GM12878 (cell line): ENCODE data around the gene NFATC2. TPM values are rescaled to one million over a fixed set of nuclear protein-coding genes. Genes with fewer than 3 reads are reported as not detected.

Source experiments
- ATAC-seq: fragments of 200-7000 bp; cut with Tn5 transposase; 3 replicates; pipeline ENCODE4 v1.9.1; 2020; ENCODE audit warnings: mild to moderate bottlenecking, moderate library complexity
- BruUV-seq: library from RNA; stranded (reverse); fragments of 400-500 nt; replicated peaks from 2 replicates; lab custom pipeline; 2021; lab: Mats Ljungman, UMichigan
- CTCF ChIA-PET: fragments of 300-600 bp; sonication (Branson Sonifier 250); formaldehyde crosslinking; extraction: SDS; loops from one replicate; lab custom pipeline; 2021; ENCODE audit warnings: inconsistent platforms; lab: Yijun Ruan, JAX
- POLR2A ChIA-PET: fragments of 350-600 bp; formaldehyde crosslinking; extraction: SDS; loops from one replicate; lab custom pipeline; 2021; ENCODE audit warnings: inconsistent platforms; lab: Charles Lee
- RAD21 ChIA-PET: fragments of 300-600 bp; sonication (Branson Sonifier 250); formaldehyde crosslinking; loops from one replicate; lab custom pipeline; 2023; ENCODE audit warnings: antibody characterized with exemption; ENCODE audit not compliant: unreplicated experiment; lab: Charles Lee
- SMC1A ChIA-PET: fragments of 300-600 bp; sonication (Branson Sonifier 250); formaldehyde crosslinking; loops from one replicate; lab custom pipeline; 2023; ENCODE audit not compliant: unreplicated experiment, uncharacterized antibody; lab: Charles Lee
- DNase-seq: peaks from one replicate; pipeline ENCODE4 v3.0.0-alpha.2; 2011; ENCODE audit warnings: low read depth, low spot score
- FAIRE-seq: peaks from 3 replicates; lab custom pipeline; 2011; peaks lifted over from hg19 to GRCh38; lab: Jason Lieb, UNC
- H2AFZ ChIP-seq: 2 replicates; pipeline ENCODE4 v1.6.0; 2011; ENCODE audit warnings: low read depth, low read length, control low read depth; ENCODE audit not compliant: control insufficient read depth
- H3K27ac ChIP-seq: 2 replicates; pipeline ENCODE4 v1.5.1; 2011; ENCODE audit warnings: control low read depth; ENCODE audit not compliant: control insufficient read depth, insufficient read depth
- H3K27me3 ChIP-seq, 2 experiments: replicated peaks in 1 of 2; 2 replicates each; pipeline versions ENCODE4 v1.6.0 to v1.6.1; 2011; ENCODE audit warnings: low read length in 1 of 2; ENCODE audit not compliant: control insufficient read depth in 2 of 2, insufficient read depth in 2 of 2
- H3K36me3 ChIP-seq, 2 experiments: 2 replicates each; pipeline ENCODE4 v1.5.1; 2011; ENCODE audit warnings: low read length in 1 of 2; ENCODE audit not compliant: control insufficient read depth in 2 of 2, insufficient read depth in 2 of 2
- H3K4me1 ChIP-seq: 2 replicates; pipeline ENCODE4 v1.6.1; 2011; ENCODE audit warnings: mild to moderate bottlenecking, low read length, moderate library complexity, mixed read lengths; ENCODE audit not compliant: control insufficient read depth, insufficient read depth
- H3K4me2 ChIP-seq: 2 replicates; pipeline ENCODE4 v1.6.0; 2011; ENCODE audit warnings: control low read depth; ENCODE audit not compliant: control insufficient read depth, insufficient read depth
- H3K4me3 ChIP-seq: fragments of 200-600 bp; sonication (generic); 2 replicates; pipeline ENCODE4 v1.5.1; 2016
- H3K79me2 ChIP-seq: 2 replicates; pipeline ENCODE4 v1.6.0; 2011; ENCODE audit warnings: low read length; ENCODE audit not compliant: control insufficient read depth, insufficient read depth
- H3K9ac ChIP-seq: 2 replicates; pipeline ENCODE4 v1.8.0; 2011; ENCODE audit warnings: low read length, control low read depth, mixed read lengths; ENCODE audit not compliant: control insufficient read depth, insufficient read depth
- H3K9me3 ChIP-seq: replicated peaks from 3 replicates; pipeline ENCODE4 v1.5.1; 2011; ENCODE audit warnings: mild to moderate bottlenecking, low read length; ENCODE audit not compliant: control insufficient read depth, insufficient read depth
- H4K20me1 ChIP-seq: 2 replicates; pipeline ENCODE4 v1.6.0; 2011; ENCODE audit not compliant: control insufficient read depth, insufficient read depth
- IRF3 ChIP-seq: fragments of 450-650 bp; IDR thresholded peaks from 2 replicates; pipeline ENCODE4 v1.6.1; 2014; ENCODE audit warnings: mild to moderate bottlenecking
- JUND ChIP-seq: IDR thresholded peaks from 2 replicates; pipeline ENCODE4 v1.6.1; 2012; ENCODE audit warnings: low read depth, mild to moderate bottlenecking, low read length, improper control_type of control experiment, moderate library complexity
- MTA2 ChIP-seq: fragments of 450-650 bp; IDR thresholded peaks from 2 replicates; pipeline ENCODE4 v1.6.1; 2016; ENCODE audit warnings: low read depth, mild to moderate bottlenecking, moderate library complexity
- TBL1XR1 ChIP-seq: IDR thresholded peaks from 2 replicates; pipeline ENCODE4 v1.6.1; 2012; ENCODE audit warnings: low read depth, low read length, improper control_type of control experiment
- WGBS: methylation state at CpG from one replicate; pipeline ENCODE4 v1.1.6; 2016; ENCODE audit warnings: low lambda C conversion rate; ENCODE audit not compliant: insufficient replicate concordance, insufficient coverage; ENCODE audit errors: missing lambda C conversion rate; 5-methylcytosine and 5-hydroxymethylcytosine counted together
- in situ Hi-C: fragments of 300-500 bp; cut with MboI; formaldehyde crosslinking; loops from 9 replicates; pipeline ENCODE4 v1.14.3; 2018; ENCODE audit warnings: mixed read lengths
- intact Hi-C: fragments of 100-400 bp; cut with micrococcal nuclease; formaldehyde crosslinking; loops from one replicate; pipeline ENCODE4 v1.14.2; 2022; ENCODE audit not compliant: unreplicated experiment
- polyA plus RNA-seq, 11 experiments: library from polyadenylated mRNA; depleted of rRNA in 4 of 11; unstranded in 6 of 11; stranded (reverse) in 5 of 11; fragments of >200 nt; fragmentation: Nextera tagmentation in 4 of 11; fragmentation: Illumina TruSeq in 1 of 11; extraction: Ambion mirVana in 4 of 11; extraction: Trizol in 1 of 11; gene quantifications; 1 replicate in 1 of 11; 2 replicates in 10 of 11; pipeline versions ENCODE4 v1.2.1 to v1.2.3, GENCODE V29; 2011 to 2016; ENCODE audit warnings: inconsistent platforms in 2 of 11, missing spikeins in 2 of 11, low read depth in 1 of 11
- total RNA-seq, 4 experiments: library from RNA; depleted of rRNA in 3 of 4; stranded (reverse); fragments of >200 nt in 3 of 4; fragmentation: Illumina TruSeq in 1 of 4; extraction: Trizol in 1 of 4; gene quantifications; 2 replicates each; pipeline versions ENCODE4 v1.2.1 to v1.2.3, GENCODE V29; 2013 to 2021
- TF ChIP-seq, protein P1 (sequence below), 3 experiments: IDR thresholded peaks in 2 of 3; conservative IDR thresholded peaks in 1 of 3; 2 replicates each; pipeline ENCODE4 v1.5.1; 2011; ENCODE audit warnings: low read depth in 3 of 3, low read length in 3 of 3, mild to moderate bottlenecking in 3 of 3, control low read depth in 2 of 3, moderate library complexity in 2 of 3, inconsistent platforms in 1 of 3, mixed read lengths in 1 of 3; ENCODE audit not compliant: control insufficient read depth in 2 of 3, insufficient read depth in 1 of 3; ENCODE audit errors: extremely low read depth in 1 of 3

Gene NFATC2
- total and polyA plus RNA-seq, 10 of the 15 experiments (the other 5 are each of a cell fraction or from before 2014, with no cell fraction given) = 3.3 to 20.0 (median 7.3) TPM

GRCh38 chr20:51562332-51563173 lies 20.0 kb upstream of the NFATC2 start:
- peaks cover 13 to 33% of the 10 kb centered on the region in 2 experiments for H3K27me3 ChIP-seq
- intact Hi-C loops (no loop called here), in situ Hi-C loops (no loop called here)
- no peak for TF ChIP-seq JUND
- TF ChIP-seq, protein P1, sequence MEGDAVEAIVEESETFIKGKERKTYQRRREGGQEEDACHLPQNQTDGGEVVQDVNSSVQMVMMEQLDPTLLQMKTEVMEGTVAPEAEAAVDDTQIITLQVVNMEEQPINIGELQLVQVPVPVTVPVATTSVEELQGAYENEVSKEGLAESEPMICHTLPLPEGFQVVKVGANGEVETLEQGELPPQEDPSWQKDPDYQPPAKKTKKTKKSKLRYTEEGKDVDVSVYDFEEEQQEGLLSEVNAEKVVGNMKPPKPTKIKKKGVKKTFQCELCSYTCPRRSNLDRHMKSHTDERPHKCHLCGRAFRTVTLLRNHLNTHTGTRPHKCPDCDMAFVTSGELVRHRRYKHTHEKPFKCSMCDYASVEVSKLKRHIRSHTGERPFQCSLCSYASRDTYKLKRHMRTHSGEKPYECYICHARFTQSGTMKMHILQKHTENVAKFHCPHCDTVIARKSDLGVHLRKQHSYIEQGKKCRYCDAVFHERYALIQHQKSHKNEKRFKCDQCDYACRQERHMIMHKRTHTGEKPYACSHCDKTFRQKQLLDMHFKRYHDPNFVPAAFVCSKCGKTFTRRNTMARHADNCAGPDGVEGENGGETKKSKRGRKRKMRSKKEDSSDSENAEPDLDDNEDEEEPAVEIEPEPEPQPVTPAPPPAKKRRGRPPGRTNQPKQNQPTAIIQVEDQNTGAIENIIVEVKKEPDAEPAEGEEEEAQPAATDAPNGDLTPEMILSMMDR (IDR thresholded peaks at IDR 0.05 in 2 of 3, conservative IDR thresholded peaks at IDR 0.05 in 1 of 3; ENCODE audit: control insufficient read depth in 2 of 3, extremely low read depth in 1 of 3, insufficient read depth in 1 of 3, low read depth in 3 of 3, low read length in 3 of 3) = peak in 1 of 3 experiments; percentile 14; a peak in 1 of 6 replicates
- ChIA-PET POLR2A (no interaction called here), RAD21 (no interaction called here), CTCF (interaction anchor here (1.3 kb wide), 1 partner anchor 176 kb away, joined by 4 read pairs; no protein-coding TSS in a partner anchor), SMC1A (no interaction called here)
- no peaks in the 10 kb centered on the region; the same call in 1 of the 2 replicates for H3K4me1 ChIP-seq
- H3K4me2 ChIP-seq = peak overlapping the region; percentile 70
- WGBS = 15% methylated on average over 54 of the region's 76 CpGs
- DNase-seq = no peak
- BruUV-seq = no TSS peak
- H3K9me3 ChIP-seq = no peaks in the 10 kb centered on the region
- peak overlapping the region; percentile 22; the same call in 1 of the 2 replicates for H3K4me3 ChIP-seq
- H3K27ac ChIP-seq = no peak overlapping the region
- H2AFZ ChIP-seq = no peak overlapping the region; the same call in 1 of the 2 replicates
- H3K36me3 ChIP-seq = no peaks in the 10 kb centered on the region
- no peaks in the 10 kb centered on the region; the same call in 1 of the 2 replicates for H4K20me1 ChIP-seq
- no peak overlapping the region; the same call in 1 of the 2 replicates for H3K9ac ChIP-seq
- H3K79me2 ChIP-seq = no peaks in the 10 kb centered on the region
- FAIRE-seq = no peak
- peak; percentile 59 for ATAC-seq

- no peaks in the 10 kb centered on the region for H3K79me2 ChIP-seq
- H3K9me3 ChIP-seq = no peaks in the 10 kb centered on the region
- ChIA-PET RAD21 (no interaction called here), CTCF (interaction anchor here (1.3 kb wide), 1 partner anchor 176 kb away, joined by 4 read pairs; no protein-coding TSS in a partner anchor), POLR2A (no interaction called here), SMC1A (no interaction called here)
- no TSS peak for BruUV-seq
- H3K4me1 ChIP-seq = no peaks in the 10 kb centered on the region; the same call in 1 of the 2 replicates
- no peak overlapping the region for H3K9ac ChIP-seq
- H3K4me2 ChIP-seq = no peak overlapping the region
- DNase-seq = no peak
- H3K36me3 ChIP-seq = no peaks in the 10 kb centered on the region
- no peak for FAIRE-seq
- H2AFZ ChIP-seq = no peak overlapping the region
- in situ Hi-C loops = no loop called here
- no peak for ATAC-seq
- peaks cover 13 to 33% of the 10 kb centered on the region in 2 experiments for H3K27me3 ChIP-seq
- peak overlapping the region; percentile 22; the same call in 1 of the 2 replicates for H3K4me3 ChIP-seq
- intact Hi-C loops = no loop called here
- WGBS = 3% methylated on average over 10 of the region's 10 CpGs
- TF ChIP-seq MTA2 (no peak), IRF3 (no peak), TBL1XR1 (no peak)
- TF ChIP-seq, protein P1 (IDR thresholded peaks at IDR 0.05 in 2 of 3, conservative IDR thresholded peaks at IDR 0.05 in 1 of 3; ENCODE audit: control insufficient read depth in 2 of 3, extremely low read depth in 1 of 3, insufficient read depth in 1 of 3, low read depth in 3 of 3, low read length in 3 of 3) = 0 out of 6 replicates have a peak, but pooled peaks of 1 of the 3 experiments have one; percentile 1
- H3K27ac ChIP-seq = no peak overlapping the region
- H4K20me1 ChIP-seq = no peaks in the 10 kb centered on the region; the same call in 1 of the 2 replicates
Measured at GRCh38 chr20:51562027-51562331, 19.5 kb upstream of the NFATC2 start.
